GM18499 (cell line): ENCODE results near the gene ITPK1.

Experiments used
- ATAC-seq: cut with Tn5 transposase; IDR thresholded peaks from one replicate; pipeline ENCODE4 v1.9.1; 2021; ENCODE audit warnings: moderate number of reproducible peaks; ENCODE audit not compliant: insufficient read depth, unreplicated experiment

The ITPK1 gene

DNA sequence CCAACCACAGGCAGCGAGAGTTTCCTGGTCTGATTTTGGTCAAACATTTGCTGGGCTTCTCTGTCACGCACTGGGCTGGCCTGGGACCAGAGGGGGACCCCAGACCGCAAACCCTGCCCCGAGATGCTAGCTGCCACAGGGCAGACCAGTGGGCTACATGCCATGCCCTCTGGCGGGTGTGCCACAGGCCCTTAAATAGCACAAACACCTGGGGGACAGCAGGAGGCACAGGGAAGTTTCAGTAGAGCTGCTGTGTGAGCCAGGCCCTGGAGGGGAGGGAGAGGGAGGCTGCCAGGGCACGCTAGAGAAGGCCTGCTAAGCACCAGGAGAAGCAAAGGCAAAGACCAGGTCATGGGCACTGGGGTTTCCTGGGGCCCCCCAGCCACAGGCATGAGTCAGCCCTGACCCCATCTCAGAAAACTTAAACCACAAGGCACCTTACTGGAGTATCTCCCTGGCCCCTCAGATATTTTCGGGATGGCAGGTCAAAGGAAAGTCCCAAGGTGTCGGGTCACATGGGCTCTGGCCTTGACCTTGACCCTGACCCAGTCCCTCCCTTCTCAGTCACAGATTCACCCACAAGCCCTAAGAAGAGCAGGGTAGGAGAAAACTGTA is 29.2 kb downstream of the ITPK1 start:
- no peak for ATAC-seq

- ATAC-seq, result no peak
Observed at GRCh38 chr14:93085911-93086310, 29.8 kb downstream of the ITPK1 start.

GRCh38 chr14:93084866-93085857 is 30.6 kb downstream of the ITPK1 start:
- no peak for ATAC-seq

GRCh38 chr14:93084402-93084801 is 31.3 kb downstream of the ITPK1 start:
- no peak for ATAC-seq

DNA sequence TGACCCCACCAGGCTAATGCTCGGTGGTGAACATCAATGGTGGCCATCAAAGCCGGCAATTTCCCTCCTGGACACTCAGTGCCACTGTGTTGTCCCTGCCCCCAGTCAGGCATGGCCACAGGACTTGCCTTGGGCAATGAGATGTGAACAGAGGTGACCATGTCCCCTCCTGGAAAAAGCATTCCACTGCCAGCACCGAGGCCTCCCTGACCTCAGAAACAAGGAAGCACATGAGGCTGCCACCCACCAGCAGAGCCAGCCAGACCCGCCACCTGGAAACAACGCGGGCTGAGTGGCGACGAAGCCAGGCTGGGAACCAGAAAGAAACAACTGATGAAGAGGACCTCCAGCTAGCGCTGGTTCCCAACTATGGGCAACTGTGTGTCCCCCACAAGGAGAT is 31.8 kb downstream of the ITPK1 start:
- no peak for ATAC-seq

GRCh38 chr14:93082576-93083001 is 33.1 kb downstream of the ITPK1 start:
- ATAC-seq, result no peak

- no peak for ATAC-seq
Observed at GRCh38 chr14:93081876-93082570, 33.7 kb downstream of the ITPK1 start.

DNA sequence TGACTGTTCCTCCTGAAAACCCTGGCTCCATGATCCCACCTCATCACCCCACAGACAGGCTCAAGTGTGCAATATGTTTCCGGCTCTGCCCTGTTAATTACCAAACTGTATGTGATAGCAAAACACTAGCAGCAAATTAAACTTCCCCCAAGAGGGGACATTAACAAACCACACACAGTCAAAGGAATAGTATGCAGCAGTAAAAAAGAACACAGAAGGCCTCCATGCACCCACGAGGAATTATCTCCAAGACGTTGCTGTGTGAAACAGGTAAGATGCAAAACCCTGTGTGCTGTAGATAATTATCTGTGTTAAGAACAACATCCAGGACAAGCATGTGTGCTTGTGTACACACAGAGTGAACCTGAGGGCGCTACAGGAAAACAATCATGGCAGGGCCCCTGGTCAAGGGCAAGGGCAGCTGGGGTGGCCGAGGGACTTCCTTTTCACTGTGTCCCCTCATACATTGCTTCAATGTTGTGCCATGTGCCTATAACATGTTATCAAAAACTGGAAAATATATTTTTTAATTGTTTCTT is 35.8 kb downstream of the ITPK1 start:
- no peak for ATAC-seq

DNA sequence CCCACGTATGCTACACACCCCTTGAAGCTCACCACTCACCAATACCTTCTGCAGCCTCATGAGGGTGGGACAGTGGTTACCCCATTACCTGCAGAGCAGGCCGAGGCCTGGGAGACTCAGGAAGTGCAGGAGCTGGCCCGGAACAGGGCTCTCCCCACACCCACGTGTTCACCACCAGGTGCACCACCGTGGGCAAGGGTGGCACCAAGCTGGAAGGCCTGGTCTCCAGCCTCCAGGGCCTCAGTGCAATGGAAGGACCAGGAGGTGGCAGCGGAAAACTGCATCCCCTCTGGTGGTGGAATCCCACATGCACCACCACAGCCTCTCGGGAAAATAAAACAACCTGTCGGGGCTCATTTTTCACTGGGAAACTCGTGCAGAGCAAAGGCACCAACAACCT is 36.4 kb downstream of the ITPK1 start:
- no peak for ATAC-seq

DNA sequence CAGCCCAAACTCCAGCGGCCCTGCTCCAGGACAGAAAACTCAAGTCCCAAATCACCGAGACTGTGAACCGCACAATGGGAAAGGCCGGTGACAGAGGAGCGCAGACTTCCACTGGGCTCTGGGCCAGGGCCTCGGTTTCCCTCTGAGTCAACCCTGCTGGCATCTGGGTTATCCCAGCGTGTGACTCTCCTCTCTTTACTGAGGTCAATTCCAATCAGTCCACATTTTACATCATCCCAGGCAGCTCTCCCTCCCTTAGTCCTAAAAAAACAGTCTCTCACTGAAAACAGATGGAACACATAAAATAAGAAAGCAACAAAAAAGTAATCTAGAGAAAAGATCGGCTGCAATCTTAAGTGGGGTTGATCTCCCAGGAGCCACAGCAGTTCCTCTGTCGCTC is 36.9 kb downstream of the ITPK1 start:
- no peak for ATAC-seq

- no peak for ATAC-seq
Observed at GRCh38 chr14:93076755-93077154, 39.0 kb downstream of the ITPK1 start.

DNA sequence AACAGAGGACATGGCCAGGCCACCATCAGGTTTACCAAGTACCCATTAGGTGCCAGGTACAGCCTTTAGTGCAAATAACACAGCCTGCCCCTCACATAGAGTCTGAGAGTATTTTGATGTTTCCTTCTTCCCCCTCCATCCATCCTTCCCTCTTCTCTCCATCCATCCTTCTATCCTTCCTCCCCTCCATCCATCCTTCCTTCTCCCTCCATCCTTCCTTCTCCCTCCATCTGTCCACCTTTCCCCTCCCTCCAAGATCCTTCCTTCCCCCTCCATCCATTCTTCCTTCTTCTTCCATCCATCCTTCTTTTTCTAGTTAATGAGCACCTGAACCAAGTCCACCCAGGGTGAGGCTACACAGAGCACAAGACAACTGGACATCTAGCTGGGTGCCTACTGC is 39.8 kb downstream of the ITPK1 start:
- ATAC-seq, result no peak

DNA sequence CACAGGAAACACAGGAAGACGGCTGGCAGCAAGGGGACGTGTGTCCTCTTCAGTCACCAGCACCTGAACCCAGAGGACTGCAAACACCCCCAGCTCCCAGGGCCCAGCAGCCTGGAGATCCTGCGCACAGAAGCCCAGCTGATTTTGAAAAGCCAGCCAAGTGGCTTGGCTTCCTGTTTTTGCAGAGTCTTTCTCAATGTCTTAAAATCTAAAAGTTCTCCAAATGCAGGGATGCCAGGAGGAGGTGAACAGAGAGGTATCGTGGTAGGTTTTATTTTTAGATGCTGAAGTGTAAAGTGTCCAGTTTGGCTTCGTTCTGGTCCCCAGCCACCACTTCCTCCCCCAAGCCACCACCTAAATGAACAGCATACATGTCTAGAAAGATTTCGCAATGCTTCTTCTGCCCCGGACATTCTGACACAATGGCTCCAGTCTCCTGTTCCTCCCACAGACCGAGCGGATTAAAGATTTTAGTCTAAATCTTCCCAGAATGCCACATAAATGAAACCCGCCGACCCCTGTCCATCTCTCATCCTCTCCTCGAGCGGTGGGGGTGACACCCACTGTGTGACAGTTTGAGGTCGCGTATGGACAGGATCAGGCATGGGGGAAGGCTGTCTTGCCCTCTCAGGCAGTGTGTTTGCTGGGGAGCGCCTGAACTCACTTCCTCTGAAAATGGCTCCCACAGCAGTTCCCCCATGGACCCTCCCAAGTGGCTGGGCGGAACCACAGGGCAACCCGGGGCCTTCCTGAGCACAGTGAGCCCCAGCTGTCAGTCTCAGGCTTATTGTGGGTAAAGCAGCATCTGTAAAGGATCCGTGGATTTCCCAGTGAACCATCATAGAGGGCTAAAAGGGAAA is 41.6 kb downstream of the ITPK1 start:
- no peak for ATAC-seq

- no peak for ATAC-seq
Observed at GRCh38 chr14:93073358-93073707, 42.4 kb downstream of the ITPK1 start.

GRCh38 chr14:93072659-93073357 is 42.9 kb downstream of the ITPK1 start:
- no peak for ATAC-seq

DNA sequence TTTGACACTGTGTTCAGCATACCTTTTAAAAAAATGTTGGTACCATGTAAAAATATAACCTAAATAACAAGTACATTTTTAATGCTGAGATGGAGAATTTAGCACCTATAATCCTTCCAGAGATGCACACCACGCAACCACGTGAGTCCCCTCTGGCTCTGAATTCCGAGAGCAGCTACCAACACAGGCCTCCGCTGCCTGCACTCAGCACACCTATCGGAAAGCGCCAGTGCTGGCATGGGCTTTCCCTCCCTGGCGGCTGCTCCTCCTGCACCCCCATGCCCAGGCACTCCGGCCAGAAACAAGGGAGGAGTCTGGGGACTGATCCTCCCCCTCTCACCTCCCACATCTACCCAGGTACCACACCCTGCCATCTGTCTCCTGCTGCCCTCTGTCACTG is 47.0 kb downstream of the ITPK1 start:
- ATAC-seq, result no peak

- no peak for ATAC-seq
Observed at GRCh38 chr14:93067088-93067487, 48.6 kb downstream of the ITPK1 start.

DNA sequence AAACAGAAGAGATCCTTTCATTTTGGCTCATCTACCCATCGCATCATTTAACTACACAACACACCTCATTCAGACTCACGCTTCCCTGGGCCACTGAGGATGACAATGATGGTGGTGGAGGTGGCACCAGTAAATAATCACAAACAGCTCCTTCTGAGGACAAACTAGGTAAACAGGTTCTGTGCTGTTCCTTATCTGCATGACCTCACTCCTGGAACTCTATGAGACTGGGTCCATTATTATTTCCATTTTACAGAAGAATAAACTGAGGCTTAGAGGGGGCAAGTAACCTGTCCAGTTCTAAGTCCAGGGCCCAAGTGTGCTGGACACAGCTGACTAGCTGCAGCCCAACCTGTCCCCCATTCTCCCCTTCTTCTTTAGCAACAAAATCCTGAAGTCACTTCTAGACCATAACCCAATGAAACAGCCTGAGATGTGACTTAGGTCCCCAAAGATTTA is 50.4 kb downstream of the ITPK1 start:
- ATAC-seq, result no peak
